ENCODE data around the gene ARHGAP18. TPM values are rescaled to one million over a fixed set of nuclear protein-coding genes. Genes with fewer than 3 reads are reported as not detected.

The ARHGAP18 gene
- total and polyA plus RNA-seq, 2 experiments from 2014 or later = 4.3 to 5.0 TPM

GRCh38 chr6:129750360-129750759 is 40.4 kb upstream of the ARHGAP18 start:
- Histone ChIP-seq H3K4me2 (no peak overlapping the region), H3F3A (replicated peaks; ENCODE audit: low read depth) (no peaks in the 10 kb centered on the region)
- no peaks in the 10 kb centered on the region for H3K27me3 Mint-ChIP-seq (ENCODE audit: insufficient read depth, low read depth, poor library complexity)

DNA sequence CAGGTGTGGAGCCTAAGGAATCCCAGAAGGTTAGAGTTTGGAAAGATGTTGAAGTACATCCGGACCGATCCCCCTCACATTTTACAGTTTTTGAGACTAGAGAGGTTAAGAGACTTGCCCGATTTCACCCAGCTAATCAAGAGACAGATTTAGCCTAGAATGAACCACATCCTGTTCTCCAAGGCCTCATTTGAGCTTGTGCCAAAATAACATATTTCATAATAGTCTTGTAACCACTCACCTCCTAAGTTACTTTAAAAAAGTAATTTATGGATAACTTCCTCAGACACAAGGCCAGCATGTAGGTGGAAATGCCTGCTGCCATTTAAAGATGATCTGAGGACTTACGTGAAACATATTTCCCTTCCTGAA is 39.8 kb upstream of the ARHGAP18 start:
- Histone ChIP-seq H3K9me2 (ENCODE audit: insufficient read depth) (no peaks in the 10 kb centered on the region), H3F3A (replicated peaks; ENCODE audit: low read depth) (no peaks in the 10 kb centered on the region), H4K20me1 (replicated peaks; ENCODE audit: insufficient read depth) (no peaks in the 10 kb centered on the region), H3K4me1 (ENCODE audit: insufficient read depth) (no peaks in the 10 kb centered on the region), H3K36me3 (ENCODE audit: insufficient read depth) (no peaks in the 10 kb centered on the region), H3K4me3 (no peak overlapping the region), H3K27me3 (ENCODE audit: insufficient read depth) (no peaks in the 10 kb centered on the region), H2AFZ (no peak overlapping the region), H3K4me2 (no peak overlapping the region), H3K27ac (ENCODE audit: low read depth) (no peak overlapping the region), H3K79me2 (replicated peaks; ENCODE audit: insufficient read depth) (no peaks in the 10 kb centered on the region)
- Mint-ChIP-seq H3K27ac (no peak overlapping the region), H3K9me3 (no peaks in the 10 kb centered on the region), H3K4me1 (peaks cover 11% of the 10 kb centered on the region), H3K27me3 (ENCODE audit: insufficient read depth, low read depth, poor library complexity) (no peaks in the 10 kb centered on the region), H3K4me3 (no peak overlapping the region), H3K36me3 (ENCODE audit: low read depth) (no peaks in the 10 kb centered on the region)
- TF ChIP-seq POLR2AphosphoS5 (IDR thresholded peaks at IDR 0.05; ENCODE audit: low read depth) (no peak), EZH2 (IDR thresholded peaks at IDR 0.05; ENCODE audit: low read depth, unreplicated experiment) (no peak), STAT1 (IDR thresholded peaks at IDR 0.05; ENCODE audit: unreplicated experiment) (no peak), ZNF331 (CRISPR knock-in tag; IDR thresholded peaks at IDR 0.05; ENCODE audit: low read depth) (no peak), NANOG (IDR thresholded peaks at IDR 0.05; ENCODE audit: borderline replicate concordance) (no peak), CREB1 (CRISPR knock-in tag; IDR thresholded peaks at IDR 0.05; ENCODE audit: low read depth) (no peak), ZNF114 (CRISPR knock-in tag; IDR thresholded peaks at IDR 0.05) (no peak), JUNB (IDR thresholded peaks at IDR 0.05; ENCODE audit: unreplicated experiment) (no peak)
- TF ChIP-seq, protein P1, sequence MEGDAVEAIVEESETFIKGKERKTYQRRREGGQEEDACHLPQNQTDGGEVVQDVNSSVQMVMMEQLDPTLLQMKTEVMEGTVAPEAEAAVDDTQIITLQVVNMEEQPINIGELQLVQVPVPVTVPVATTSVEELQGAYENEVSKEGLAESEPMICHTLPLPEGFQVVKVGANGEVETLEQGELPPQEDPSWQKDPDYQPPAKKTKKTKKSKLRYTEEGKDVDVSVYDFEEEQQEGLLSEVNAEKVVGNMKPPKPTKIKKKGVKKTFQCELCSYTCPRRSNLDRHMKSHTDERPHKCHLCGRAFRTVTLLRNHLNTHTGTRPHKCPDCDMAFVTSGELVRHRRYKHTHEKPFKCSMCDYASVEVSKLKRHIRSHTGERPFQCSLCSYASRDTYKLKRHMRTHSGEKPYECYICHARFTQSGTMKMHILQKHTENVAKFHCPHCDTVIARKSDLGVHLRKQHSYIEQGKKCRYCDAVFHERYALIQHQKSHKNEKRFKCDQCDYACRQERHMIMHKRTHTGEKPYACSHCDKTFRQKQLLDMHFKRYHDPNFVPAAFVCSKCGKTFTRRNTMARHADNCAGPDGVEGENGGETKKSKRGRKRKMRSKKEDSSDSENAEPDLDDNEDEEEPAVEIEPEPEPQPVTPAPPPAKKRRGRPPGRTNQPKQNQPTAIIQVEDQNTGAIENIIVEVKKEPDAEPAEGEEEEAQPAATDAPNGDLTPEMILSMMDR (conservative IDR thresholded peaks at IDR 0.05; ENCODE audit: low read depth in 2 of 2) = no peak
- no peak for DNase-seq (ENCODE audit: low spot score)
- ATAC-seq = no peak

More at GRCh38 chr6:129750360-129750759, 40.4 kb upstream of the ARHGAP18 start:
- no peaks in the 10 kb centered on the region for H3K36me3 Mint-ChIP-seq (ENCODE audit: low read depth)
- no peaks in the 10 kb centered on the region for H3K36me3 ChIP-seq (ENCODE audit: insufficient read depth)
- H3K9me3 Mint-ChIP-seq = no peaks in the 10 kb centered on the region
- H4K20me1 ChIP-seq (replicated peaks; ENCODE audit: insufficient read depth) = no peaks in the 10 kb centered on the region
- no peak overlapping the region for H3K27ac ChIP-seq (ENCODE audit: low read depth)
- peaks cover 10% of the 10 kb centered on the region for H3K4me1 Mint-ChIP-seq
- H3K27ac Mint-ChIP-seq = no peak overlapping the region
- no peak for TF ChIP-seq STAT1 (IDR thresholded peaks at IDR 0.05; ENCODE audit: unreplicated experiment)
- H3K9me2 ChIP-seq (ENCODE audit: insufficient read depth) = no peaks in the 10 kb centered on the region
- no peaks in the 10 kb centered on the region for H3K4me1 ChIP-seq (ENCODE audit: insufficient read depth)
- H3K4me3 ChIP-seq = no peak overlapping the region
- no peak for DNase-seq (ENCODE audit: low spot score)
- no peaks in the 10 kb centered on the region for H3K27me3 ChIP-seq (ENCODE audit: insufficient read depth)
- no peak overlapping the region for H2AFZ ChIP-seq
- no peak overlapping the region for H3K4me3 Mint-ChIP-seq
- no peak for ATAC-seq
- no peaks in the 10 kb centered on the region for H3K79me2 ChIP-seq (replicated peaks; ENCODE audit: insufficient read depth)
